Transverse colon (tissue), 3 donors: Measurements from ENCODE around the gene ANO4.

Experiments
- EP300 ChIP-seq: sonication (generic); formaldehyde crosslinking; IDR thresholded peaks from one replicate; pipeline ENCODE4 v1.6.1; 2017; ENCODE audit warnings: antibody characterized with exemption, low read depth
- POLR2A ChIP-seq: fragments of 450-650 bp; IDR thresholded peaks from one replicate; pipeline ENCODE4 v1.6.1; 2016; ENCODE audit warnings: antibody characterized with exemption, mild to moderate bottlenecking, moderate library complexity
- POLR2AphosphoS5 ChIP-seq, 3 donors: sonication (generic); formaldehyde crosslinking; IDR thresholded peaks; one replicate each; pipeline ENCODE4 v1.6.1; 2016; ENCODE audit warnings: antibody characterized with exemption in 3 of 3

DNA sequence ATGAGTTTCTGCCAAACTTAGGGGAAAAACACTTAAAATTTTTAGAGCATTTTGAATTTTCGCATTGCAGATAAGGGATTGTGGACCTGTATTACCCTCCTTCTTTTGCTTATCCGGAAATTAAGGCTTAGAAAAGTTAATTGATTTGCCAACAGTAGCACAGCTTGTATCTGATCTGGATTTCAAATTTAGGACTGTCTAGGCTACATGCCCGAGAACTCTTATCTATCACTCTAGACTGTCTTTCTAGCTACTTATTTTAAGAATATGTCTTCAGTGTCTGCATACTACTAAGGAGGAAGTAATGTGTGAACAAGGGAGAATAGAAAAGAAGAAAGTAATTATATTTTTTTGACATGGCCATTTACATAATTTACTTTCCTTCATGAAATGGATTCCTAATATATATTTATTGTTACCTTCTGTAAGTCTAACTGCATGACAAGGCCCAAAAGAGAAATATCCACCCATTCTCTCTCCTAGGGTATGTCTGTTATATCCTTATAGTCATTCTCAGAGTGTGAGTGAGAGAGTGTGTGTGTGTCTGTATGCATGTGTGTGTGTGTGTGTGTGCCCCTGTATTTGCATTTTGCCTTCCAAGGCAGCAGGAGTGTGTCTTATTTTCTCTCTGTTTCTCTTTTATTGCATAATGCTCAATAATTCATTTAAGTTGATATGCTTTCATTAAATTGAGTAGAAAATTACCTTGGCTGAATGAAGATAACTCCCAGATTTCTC is 283.4 kb downstream of the ANO4 start:
- TF ChIP-seq POLR2AphosphoS5 (IDR thresholded peaks at IDR 0.05) (no peak), POLR2A (no peak), EP300 (no peak)
